ENCODE results near the gene IQCC. TPM values are rescaled to one million over a fixed set of nuclear protein-coding genes. Genes with fewer than 3 reads are reported as not detected.

IQCC gene
- total RNA-seq, 6 donors from 2014 or later, result 0.55 to 6.3 (median 1.9) TPM

DNA sequence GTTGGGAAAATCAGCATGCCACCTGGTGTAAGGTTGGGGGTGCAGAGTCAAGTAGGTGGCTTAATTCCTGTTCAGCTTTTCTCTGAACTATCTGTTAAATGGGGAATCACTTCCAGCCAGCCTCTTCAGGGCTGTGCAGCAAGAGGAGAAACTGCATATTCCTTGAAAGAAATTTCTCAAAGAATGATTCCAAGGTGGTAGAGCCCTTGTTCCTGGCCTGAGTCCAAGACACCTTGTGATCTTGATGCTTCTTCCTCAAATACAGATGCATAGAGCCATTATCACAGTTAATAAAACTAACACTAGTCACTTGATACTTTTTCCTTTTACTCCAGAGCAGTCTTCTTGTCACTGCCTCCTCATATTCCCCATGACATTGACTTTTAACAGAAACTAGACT lies 20.8 kb upstream of the IQCC start:
- ATAC-seq (ENCODE audit: low FRiP score in 2 of 2), result no peak
- Histone ChIP-seq H3K9me3 (no peaks in the 10 kb centered on the region), H3K36me3 (peaks cover 24 to 81% (median 59%) of the 10 kb centered on the region in 4 donors), H3K4me3 (no peak overlapping the region), H3K4me1 (peaks cover 28 to 48% (median 37%) of the 10 kb centered on the region in 4 donors), H3K27me3 (no peaks in the 10 kb centered on the region), H3K27ac (no peak overlapping the region)
- TF ChIP-seq, protein P1, sequence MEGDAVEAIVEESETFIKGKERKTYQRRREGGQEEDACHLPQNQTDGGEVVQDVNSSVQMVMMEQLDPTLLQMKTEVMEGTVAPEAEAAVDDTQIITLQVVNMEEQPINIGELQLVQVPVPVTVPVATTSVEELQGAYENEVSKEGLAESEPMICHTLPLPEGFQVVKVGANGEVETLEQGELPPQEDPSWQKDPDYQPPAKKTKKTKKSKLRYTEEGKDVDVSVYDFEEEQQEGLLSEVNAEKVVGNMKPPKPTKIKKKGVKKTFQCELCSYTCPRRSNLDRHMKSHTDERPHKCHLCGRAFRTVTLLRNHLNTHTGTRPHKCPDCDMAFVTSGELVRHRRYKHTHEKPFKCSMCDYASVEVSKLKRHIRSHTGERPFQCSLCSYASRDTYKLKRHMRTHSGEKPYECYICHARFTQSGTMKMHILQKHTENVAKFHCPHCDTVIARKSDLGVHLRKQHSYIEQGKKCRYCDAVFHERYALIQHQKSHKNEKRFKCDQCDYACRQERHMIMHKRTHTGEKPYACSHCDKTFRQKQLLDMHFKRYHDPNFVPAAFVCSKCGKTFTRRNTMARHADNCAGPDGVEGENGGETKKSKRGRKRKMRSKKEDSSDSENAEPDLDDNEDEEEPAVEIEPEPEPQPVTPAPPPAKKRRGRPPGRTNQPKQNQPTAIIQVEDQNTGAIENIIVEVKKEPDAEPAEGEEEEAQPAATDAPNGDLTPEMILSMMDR (IDR thresholded peaks at IDR 0.05), result no peak
- TF ChIP-seq EP300 (IDR thresholded peaks at IDR 0.05) (no peak), POLR2AphosphoS5 (IDR thresholded peaks at IDR 0.05) (no peak), POLR2A (IDR thresholded peaks at IDR 0.05) (no peak)
- DNase-seq, result no peak

DNA sequence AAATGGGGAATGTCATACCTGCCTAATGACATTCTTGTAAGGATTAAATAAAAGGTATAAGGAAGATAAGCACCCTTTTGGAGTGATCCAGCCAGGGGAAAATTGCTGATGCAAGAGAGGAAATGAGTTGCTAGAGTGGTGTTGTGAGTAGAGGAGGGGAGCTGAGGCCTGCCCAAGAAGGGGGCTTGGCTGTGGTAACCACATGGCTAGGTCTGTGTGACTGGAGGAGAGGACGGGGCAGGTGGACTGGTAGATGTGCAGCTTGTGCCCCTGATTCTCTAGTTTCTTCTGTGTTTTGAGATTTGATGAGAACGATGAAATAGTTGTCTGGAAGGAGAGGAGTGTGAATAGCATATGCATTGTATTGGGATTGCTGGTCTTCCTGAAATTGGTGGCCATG lies 19.4 kb upstream of the IQCC start:
- Histone ChIP-seq H3K27me3 (no peaks in the 10 kb centered on the region), H3K9me3 (no peaks in the 10 kb centered on the region), H3K36me3 (peaks cover 39 to 95% (median 73%) of the 10 kb centered on the region in 4 donors), H3K4me3 (no peak overlapping the region), H3K27ac (no peak overlapping the region), H3K4me1 (peaks cover 21 to 36% (median 30%) of the 10 kb centered on the region in 4 donors)
- ATAC-seq (ENCODE audit: low FRiP score in 2 of 2), result no peak
- 88 to 98% methylated on average over 2 of the region's 2 CpGs for WGBS, 2 donors
- TF ChIP-seq POLR2AphosphoS5 (IDR thresholded peaks at IDR 0.05) (no peak), POLR2A (IDR thresholded peaks at IDR 0.05) (no peak), EP300 (IDR thresholded peaks at IDR 0.05) (no peak)
- TF ChIP-seq, protein P1 (IDR thresholded peaks at IDR 0.05), result no peak
- DNase-seq, result no peak

DNA sequence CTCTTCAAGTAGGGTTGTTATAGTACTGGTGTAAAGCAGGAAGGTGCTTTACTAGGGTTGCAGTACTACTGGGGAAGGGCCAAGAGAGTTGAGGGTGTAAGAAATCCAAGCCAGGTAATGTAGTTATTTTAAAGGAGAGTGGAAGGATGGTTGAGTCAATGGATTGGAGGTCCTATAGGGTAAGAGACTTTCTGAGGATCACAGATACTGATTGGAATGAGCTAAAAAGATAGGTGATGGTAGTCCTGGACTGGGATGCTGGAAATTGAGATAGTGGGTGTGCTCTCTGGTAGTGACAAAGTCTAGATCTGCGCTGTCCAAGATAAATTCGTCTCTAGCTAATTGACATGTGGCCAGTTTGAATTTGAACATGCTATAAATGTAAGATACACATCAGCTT lies 19.0 kb upstream of the IQCC start:
- ATAC-seq (ENCODE audit: low FRiP score in 2 of 2) (no peak), DNase-seq (no peak)
- WGBS, 2 donors, result 90 to 91% methylated on average over 2 of the region's 2 CpGs
- TF ChIP-seq POLR2AphosphoS5 (IDR thresholded peaks at IDR 0.05), result no peak
- no peak for TF ChIP-seq POLR2A (IDR thresholded peaks at IDR 0.05)
- TF ChIP-seq, protein P1 (IDR thresholded peaks at IDR 0.05), result no peak
- Histone ChIP-seq H3K9me3 (no peaks in the 10 kb centered on the region), H3K4me1 (peaks cover 17 to 32% (median 26%) of the 10 kb centered on the region in 4 donors), H3K27me3 (no peaks in the 10 kb centered on the region), H3K36me3 (peaks cover 43 to 95% (median 76%) of the 10 kb centered on the region in 4 donors), H3K27ac (no peak overlapping the region), H3K4me3 (no peak overlapping the region)

DNA sequence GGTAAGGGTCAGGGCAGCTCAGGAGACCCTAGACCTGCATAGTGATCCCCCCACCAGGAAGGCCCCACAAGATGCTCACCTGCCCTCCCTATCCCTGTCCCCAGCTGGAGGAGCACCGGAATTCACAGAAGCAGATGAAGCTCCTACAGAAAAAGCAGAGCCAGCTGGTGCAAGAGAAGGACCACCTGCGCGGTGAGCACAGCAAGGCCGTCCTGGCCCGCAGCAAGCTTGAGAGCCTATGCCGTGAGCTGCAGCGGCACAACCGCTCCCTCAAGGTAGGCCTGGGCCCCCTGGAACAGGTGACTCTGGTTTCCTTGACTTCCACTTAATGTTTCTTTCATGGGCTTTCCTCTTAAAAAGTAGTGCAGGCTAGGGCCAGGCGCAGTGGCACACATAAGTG lies 17.6 kb upstream of the IQCC start:
- ATAC-seq (ENCODE audit: low FRiP score in 2 of 2) (no peak), DNase-seq (no peak)
- H3K27me3 ChIP-seq, result no peaks in the 10 kb centered on the region
- peaks cover 54 to 98% (median 81%) of the 10 kb centered on the region in 4 donors for H3K36me3 ChIP-seq
- H3K4me3 ChIP-seq, result no peak overlapping the region
- H3K27ac ChIP-seq, result no peak overlapping the region
- H3K4me1 ChIP-seq, result peaks cover 10 to 18% (median 15%) of the 10 kb centered on the region in 4 donors
- no peaks in the 10 kb centered on the region for H3K9me3 ChIP-seq
- TF ChIP-seq, protein P1 (IDR thresholded peaks at IDR 0.05), result no peak
- TF ChIP-seq POLR2A (IDR thresholded peaks at IDR 0.05) (no peak), POLR2AphosphoS5 (IDR thresholded peaks at IDR 0.05) (no peak), EP300 (IDR thresholded peaks at IDR 0.05) (no peak)
- 98 to 99% methylated on average over 9 of the region's 9 CpGs for WGBS, 2 donors

DNA sequence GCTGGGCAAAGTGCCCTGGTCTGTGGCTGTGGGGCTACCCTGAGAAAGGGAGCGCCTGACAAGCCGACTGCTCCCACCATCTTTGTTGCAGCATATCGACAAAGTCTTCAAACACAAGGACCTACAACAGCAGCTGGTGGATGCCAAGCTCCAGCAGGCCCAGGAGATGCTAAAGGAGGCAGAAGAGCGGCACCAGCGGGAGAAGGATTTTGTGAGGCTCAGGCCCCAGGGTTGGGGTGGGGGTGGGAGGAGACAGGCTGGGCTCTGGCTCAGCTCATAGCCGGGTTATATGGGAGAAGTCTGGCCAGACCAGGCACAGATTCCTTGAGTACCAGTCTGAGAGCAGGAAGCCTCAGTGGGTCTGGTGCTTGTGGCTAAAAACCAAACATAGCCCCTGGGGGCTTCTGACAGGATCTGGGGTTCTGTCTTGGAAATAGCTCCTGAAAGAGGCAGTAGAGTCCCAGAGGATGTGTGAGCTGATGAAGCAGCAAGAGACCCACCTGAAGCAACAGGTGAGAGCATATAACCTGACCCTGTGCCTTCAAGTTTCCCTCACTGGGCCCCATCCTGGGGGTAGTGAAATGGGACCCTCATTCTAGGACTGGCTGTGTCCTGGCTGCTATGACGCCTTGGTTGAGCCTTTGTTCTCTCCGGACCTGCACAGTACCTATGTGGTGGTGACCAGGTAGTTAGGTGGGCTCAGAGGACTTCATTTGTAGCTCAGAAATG lies 13.1 kb upstream of the IQCC start:
- H3K36me3 ChIP-seq, result peaks cover 75 to 100% (median 94%) of the 10 kb centered on the region in 4 donors
- H3K4me1 ChIP-seq, result peaks cover 0 to 9% (median 0%) of the 10 kb centered on the region in 4 donors
- no peaks in the 10 kb centered on the region for H3K27me3 ChIP-seq
- TF ChIP-seq POLR2A (IDR thresholded peaks at IDR 0.05), result no peak
- TF ChIP-seq, protein P1 (IDR thresholded peaks at IDR 0.05), result no peak
- no peak for TF ChIP-seq POLR2AphosphoS5 (IDR thresholded peaks at IDR 0.05)
- TF ChIP-seq EP300 (IDR thresholded peaks at IDR 0.05), result no peak
- H3K9me3 ChIP-seq, result no peaks in the 10 kb centered on the region
- H3K27ac ChIP-seq, result no peak overlapping the region
- ATAC-seq (ENCODE audit: low FRiP score in 2 of 2) (no peak), DNase-seq (no peak)
- no peak overlapping the region for H3K4me3 ChIP-seq
- 89% methylated on average over 8 of the region's 8 CpGs for WGBS, 2 donors
